NCI-H446 treated with DMSO at 0.1 percent for 48 hours (cell line): Measurements from ENCODE around the gene TNFRSF25.
"Not testable (repeated sequence)": the region's sequence is repeated elsewhere in the genome, so short reads cannot be mapped to it uniquely, and the experiment has no call there.

Source experiments
- DNase-seq: peaks from one replicate; lab custom pipeline; 2025; lab: John Stamatoyannopoulos, UW

The TNFRSF25 gene

GRCh38 chr1:6435547-6435946, 30.4 kb downstream of the TNFRSF25 start:
- DNase-seq = no peak

DNA sequence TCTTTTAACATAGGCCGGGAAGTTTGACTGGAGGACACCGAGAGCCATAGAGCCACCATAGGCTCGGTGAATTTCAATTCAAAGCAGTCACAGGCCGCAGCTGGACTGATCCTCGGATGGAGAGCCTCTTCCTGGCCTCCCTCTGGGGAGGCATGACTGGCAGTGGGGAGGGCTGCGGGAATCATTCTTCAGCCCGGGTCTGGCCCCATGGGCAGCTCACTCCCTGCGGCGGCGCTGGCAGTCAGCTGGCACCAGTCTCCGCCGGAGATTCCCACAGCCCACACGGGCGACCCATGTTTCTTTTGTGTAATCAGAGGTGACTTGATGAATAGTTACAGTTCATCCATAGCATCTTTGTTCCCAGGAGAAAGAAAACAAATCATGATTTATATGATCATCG, 30.8 kb downstream of the TNFRSF25 start:
- DNase-seq = no peak

DNA sequence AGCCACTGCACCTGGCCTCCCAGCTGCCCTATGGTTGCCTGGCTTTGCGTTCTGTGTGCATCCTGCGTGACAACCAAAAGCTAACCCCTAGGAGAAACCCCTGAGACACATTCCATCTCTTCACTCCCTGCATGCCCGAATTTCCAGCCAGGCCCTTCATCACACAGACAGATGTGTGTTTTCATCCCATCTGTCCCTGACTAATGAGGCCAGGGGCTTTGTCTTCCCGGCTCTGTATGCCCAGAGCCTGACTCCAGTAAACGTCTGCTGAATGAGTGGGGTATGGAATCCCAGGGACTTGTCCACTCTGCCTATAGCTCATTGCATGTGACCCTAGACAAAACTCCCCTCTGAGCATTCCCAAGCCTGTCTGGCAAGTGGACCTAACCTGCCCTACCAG, 31.8 kb downstream of the TNFRSF25 start:
- no peak for DNase-seq

DNA sequence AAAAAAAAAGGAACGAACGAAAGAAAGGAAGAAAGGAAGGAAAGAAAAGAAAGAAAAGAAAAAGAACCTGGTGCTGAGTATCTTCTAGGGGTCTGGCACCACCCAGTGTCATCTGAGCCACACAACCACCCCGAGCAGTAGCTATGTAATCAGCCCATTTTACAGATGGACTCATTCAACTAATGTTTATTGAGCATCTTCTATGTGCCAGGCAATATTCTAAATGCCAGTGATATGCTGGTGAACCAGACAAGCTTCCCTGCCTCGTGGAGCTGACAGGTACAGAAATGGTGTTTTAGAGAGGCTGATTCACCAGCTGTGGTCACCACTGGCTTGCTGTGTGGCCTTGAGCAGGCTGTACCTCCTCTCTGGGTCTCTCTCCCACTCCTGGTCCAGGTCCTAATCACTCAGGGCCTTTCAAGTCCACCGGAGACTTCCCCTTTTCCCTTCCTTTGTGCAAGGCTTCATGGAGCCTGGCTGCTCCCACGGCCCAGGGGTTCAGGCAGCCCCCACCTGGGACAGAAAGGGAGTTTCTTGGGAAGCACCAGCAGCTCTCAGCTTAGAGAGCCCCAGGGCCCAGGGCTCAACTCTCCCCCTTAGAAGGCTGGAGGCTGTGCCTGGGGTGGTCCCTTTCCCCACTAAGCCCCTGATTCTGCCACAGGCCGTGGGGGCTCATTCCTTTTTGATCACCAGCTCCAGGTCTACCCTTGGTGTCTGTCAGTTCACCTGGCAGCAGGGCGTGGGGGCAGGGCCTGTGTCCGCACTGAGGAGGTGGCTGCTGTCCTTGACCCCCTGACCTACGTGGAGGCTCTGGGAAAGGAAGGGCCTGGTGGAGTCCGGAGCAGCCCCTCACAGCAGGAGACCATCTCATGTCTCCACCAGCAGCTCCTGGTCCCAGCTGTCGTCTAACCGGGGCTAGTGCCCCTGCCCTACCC, 34.1 kb downstream of the TNFRSF25 start:
- not testable (repeated sequence) for DNase-seq

GRCh38 chr1:6429660-6430411, 36.1 kb downstream of the TNFRSF25 start:
- not testable (repeated sequence) for DNase-seq

DNA sequence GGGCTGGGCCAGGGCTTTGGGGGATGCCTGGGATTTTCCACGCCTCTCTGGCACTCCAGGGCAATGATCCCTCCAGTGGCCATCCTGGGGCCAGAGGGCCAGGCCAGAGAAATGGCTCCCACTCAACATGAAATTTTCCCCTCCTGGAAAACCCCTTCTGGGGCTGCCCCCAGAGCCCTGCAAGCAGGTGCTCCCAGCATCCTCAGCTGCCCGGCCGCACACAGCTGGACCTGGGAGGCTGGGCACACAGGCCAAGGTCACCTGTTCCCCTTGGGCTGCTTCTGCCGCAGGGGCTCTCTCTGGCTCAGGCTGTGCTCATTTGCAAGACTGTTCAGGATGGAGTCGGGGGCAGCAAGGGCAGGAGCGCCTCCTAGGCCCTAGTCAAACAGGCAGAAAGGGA, 37.5 kb downstream of the TNFRSF25 start:
- DNase-seq = not testable (repeated sequence)

DNA sequence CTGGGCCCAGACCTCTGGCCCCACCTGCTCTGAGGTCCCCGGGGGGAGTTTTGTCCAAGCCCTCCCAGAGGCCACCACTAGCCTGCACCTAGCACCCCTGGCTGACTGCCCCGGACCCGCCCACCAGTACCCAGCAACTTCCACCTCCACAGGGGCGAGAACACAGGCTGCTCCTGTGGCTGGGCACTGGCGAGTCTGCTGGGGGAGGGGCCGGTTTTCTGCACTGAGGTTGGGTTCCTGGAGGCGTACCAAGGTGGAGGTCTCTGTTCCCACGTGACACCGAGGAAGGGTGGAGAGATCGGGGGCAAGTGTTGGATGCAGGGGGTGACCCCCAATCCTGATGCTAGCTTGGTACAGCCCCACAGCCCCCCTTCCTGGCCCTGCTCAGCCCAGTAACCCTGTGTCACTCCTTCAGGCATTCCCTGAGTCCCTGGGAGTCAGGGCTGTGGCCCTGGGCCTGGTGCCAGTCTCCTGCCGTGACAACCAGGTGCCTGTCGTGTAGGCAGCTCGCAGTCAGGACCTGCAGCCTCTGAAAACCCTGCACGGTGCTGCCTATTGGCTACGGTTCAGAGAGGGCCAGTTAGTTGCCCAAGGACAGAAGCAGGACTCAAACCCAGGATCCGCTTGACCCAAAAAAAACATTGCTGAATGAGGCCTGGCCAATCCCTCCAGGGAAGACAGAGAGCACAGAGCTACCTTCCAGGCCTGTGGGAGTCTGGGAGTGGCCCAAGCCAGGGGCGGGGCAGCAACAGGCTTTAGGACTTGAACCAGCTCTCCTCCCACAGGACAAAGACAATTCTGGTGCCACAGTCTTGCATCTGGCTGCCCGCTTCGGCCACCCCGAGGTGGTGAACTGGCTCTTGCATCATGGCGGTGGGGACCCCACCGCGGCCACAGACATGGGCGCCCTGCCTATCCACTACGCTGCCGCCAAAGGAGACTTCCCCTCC, 38.3 kb downstream of the TNFRSF25 start:
- DNase-seq = no peak

DNA sequence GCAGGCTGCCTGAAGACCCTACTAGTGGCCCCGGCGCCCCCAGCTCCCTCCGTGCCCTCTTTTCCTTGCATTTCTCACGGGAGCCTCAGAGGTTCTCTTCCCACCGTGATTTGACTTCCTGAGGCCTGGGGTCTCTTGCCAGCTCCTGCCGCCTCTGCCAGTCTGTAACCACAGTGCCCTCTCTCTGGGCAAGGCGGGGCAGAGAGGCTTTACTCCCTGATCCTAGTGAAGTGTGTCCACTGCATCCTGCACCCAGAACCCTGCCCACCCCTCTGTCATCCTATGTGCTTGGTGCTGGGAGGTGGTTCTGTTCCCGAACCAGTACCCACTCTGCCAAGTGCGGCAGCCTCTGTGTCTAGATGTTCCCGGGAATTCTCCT, 39.0 kb downstream of the TNFRSF25 start:
- no peak for DNase-seq

DNA sequence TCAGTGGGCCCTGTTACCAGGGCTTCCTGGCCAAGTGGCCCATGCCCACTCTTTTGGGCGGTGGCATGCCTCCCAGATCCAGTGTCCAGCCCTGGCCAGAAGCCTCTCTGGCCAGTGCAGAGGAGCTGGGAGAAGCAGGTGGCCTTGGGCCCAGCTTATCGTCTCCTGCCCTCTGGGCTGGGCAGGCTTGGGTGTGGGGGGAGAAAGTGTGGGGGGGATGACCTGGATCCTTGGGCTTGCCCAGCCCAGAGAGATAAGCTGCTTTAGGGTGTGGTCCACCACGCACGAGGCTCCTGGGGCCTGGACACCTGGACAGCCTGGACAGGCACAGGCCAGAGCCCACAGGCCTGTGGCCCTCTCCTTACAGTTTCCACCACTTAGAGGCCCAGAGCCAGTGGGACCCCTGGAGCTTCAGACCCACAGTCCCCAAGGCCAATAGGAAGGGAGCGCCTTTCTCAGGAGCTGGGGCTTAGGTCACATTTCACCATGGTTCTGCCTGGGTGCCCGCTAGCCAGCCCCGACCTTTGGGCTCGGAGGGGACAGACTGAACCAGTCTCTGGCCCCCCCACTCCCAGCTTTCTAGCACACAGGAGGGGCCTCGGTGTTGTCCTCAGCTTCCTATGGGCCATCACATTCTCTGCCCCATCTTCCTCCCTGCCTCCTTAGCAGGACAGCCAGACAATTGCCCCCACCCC, 39.5 kb downstream of the TNFRSF25 start:
- no peak for DNase-seq

GRCh38 chr1:6425658-6426057, 40.3 kb downstream of the TNFRSF25 start:
- DNase-seq = no peak

GRCh38 chr1:6424619-6425593, 41.1 kb downstream of the TNFRSF25 start, which contains the start of gene ESPN:
Gene ESPN (plus strand): TSS chr1:6424776. CDS start chr1:6424956, 180 bp downstream.
- no peak for DNase-seq

DNA sequence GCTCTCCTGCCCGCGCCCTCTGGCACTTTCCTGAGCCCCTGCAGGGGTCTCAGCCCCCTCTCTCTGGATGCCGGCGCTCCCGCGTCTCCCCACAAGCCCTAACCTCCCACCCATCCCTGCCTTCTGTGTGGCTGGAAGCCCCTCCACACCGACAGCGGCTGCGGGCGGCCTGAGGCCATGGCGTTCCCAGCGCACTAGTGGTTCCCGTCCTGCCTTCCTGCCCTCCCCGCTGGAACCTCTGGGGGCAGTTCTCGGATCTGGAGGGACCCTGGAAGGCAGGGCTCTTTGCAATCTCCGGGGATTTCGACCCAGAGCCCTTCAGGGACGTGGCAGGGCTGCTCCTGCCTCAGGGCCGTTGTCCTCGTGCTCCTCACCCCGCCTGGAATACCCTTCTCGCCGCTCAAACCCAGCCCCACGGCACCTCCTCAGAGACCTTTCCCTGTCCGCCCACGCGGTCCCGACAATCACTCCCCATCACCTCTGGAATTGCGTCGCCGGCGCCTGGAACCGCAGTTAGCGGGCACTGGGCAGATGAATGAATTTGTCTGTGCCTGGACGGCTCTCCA, 41.9 kb downstream of the TNFRSF25 start:
- no peak for DNase-seq

DNA sequence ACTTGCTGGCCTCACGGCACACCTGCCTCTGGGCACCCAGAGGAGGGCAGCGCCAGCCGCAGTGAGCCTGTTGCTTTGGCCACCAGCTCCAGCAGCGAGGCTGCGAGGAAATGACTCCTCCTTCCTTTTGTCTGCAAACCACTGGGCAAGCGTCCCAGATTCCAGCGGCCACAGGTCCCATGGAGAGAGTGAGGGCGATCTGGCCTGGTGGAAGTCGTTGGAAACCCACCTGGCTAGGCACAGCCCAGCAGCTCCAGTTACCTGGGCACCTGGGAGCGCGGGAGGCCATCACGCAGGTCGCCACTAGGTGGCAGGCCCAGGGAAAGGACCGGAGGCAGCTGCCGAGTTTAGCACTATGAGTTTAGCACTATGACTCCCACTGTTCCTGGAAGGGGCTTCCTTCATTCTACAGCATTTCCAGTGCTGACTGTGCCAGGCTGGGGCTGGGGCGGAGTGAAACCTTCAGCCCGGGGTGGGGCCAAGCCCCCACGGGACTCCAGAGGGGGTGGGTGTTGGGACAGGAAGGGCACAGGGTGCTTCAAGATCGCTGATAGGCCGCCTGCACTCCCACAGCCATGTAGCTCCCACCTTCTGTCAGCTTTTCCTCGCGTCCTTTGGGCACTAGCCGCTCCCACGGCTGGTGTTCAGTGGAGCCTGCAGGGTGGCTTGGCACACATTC, 42.5 kb downstream of the TNFRSF25 start:
- no peak for DNase-seq

- DNase-seq = no peak
Measured at GRCh38 chr1:6421266-6421665, 44.7 kb downstream of the TNFRSF25 start.

GRCh38 chr1:6420454-6421042, 45.4 kb downstream of the TNFRSF25 start:
- DNase-seq = no peak

GRCh38 chr1:6419804-6420453, 46.0 kb downstream of the TNFRSF25 start, which contains the start of gene HES2:
Gene HES2 (minus strand): TSS chr1:6419919. CDS start chr1:6419820, 99 bp downstream.
- DNase-seq = no peak

- no peak for DNase-seq
Measured at GRCh38 chr1:6419397-6419803, 46.6 kb downstream of the TNFRSF25 start.
